Breast epithelium (tissue), 3 donors: Measurements from ENCODE around the gene MTG1.

Source experiments
- POLR2A ChIP-seq: fragments of 450-650 bp; IDR thresholded peaks from one replicate; pipeline ENCODE4 v1.6.1; 2016; ENCODE audit warnings: antibody characterized with exemption, mild to moderate bottlenecking, moderate library complexity
- POLR2AphosphoS5 ChIP-seq, 3 donors: sonication (generic); formaldehyde crosslinking; IDR thresholded peaks; one replicate each; pipeline ENCODE4 v1.6.1; 2017; ENCODE audit warnings: antibody characterized with exemption in 3 of 3
- TF ChIP-seq, protein P1 (sequence below), 3 donors: fragments of 450-650 bp; IDR thresholded peaks; one replicate each; pipeline ENCODE4 v1.5.1; 2016 to 2017; ENCODE audit warnings: antibody characterized with exemption in 3 of 3, mild to moderate bottlenecking in 3 of 3, moderate library complexity in 3 of 3

DNA sequence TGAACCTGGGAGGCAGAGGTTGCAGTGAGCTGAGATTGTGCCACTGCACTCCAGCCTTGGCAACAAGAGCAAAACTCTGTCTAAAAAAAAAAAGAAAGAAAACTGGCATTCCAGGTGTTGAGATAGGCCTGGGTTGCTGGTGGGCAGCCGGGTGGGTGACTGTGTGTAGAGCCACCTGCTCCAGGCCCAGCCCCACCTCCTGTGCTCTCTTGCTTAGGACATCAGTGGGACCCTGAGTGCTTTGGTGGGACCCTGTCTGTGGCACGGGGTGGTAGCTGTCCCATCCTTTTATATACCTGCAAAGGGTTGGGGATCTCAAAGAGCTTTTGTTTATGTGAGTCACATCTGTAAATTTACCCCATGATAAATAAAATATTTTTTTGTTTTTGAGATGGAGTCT is 8.7 kb upstream of the MTG1 start:
- TF ChIP-seq, protein P1, sequence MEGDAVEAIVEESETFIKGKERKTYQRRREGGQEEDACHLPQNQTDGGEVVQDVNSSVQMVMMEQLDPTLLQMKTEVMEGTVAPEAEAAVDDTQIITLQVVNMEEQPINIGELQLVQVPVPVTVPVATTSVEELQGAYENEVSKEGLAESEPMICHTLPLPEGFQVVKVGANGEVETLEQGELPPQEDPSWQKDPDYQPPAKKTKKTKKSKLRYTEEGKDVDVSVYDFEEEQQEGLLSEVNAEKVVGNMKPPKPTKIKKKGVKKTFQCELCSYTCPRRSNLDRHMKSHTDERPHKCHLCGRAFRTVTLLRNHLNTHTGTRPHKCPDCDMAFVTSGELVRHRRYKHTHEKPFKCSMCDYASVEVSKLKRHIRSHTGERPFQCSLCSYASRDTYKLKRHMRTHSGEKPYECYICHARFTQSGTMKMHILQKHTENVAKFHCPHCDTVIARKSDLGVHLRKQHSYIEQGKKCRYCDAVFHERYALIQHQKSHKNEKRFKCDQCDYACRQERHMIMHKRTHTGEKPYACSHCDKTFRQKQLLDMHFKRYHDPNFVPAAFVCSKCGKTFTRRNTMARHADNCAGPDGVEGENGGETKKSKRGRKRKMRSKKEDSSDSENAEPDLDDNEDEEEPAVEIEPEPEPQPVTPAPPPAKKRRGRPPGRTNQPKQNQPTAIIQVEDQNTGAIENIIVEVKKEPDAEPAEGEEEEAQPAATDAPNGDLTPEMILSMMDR (IDR thresholded peaks at IDR 0.05): no peak
- TF ChIP-seq POLR2A (no peak), POLR2AphosphoS5 (IDR thresholded peaks at IDR 0.05) (no peak)
